ENCODE data around the gene TMED5. TPM values are rescaled to one million over a fixed set of nuclear protein-coding genes. Genes with fewer than 3 reads are reported as not detected.

The TMED5 gene
- total and polyA plus RNA-seq, 4 donors: 32.3 to 76.1 (median 42.4) TPM

GRCh38 chr1:93155335-93155734 lies 24.9 kb downstream of the TMED5 start:
- H3K27ac ChIP-seq (ENCODE audit: low read depth, low read length): no peak overlapping the region
- H3K9me3 ChIP-seq (ENCODE audit: control insufficient read depth, insufficient read depth, low read length): no peaks in the 10 kb centered on the region
- WGBS (ENCODE audit: insufficient coverage): no CpG with 5 or more reads among the region's 3 CpGs
- H3K4me3 ChIP-seq (ENCODE audit: low read depth, low read length): no peak overlapping the region
- no peaks in the 10 kb centered on the region for H3K27me3 ChIP-seq (ENCODE audit: control insufficient read depth, insufficient read depth, low read length)
- no peaks in the 10 kb centered on the region for H3K4me1 ChIP-seq (ENCODE audit: control insufficient read depth, insufficient read depth, low read length)
- peaks cover 11% of the 10 kb centered on the region for H3K36me3 ChIP-seq (ENCODE audit: control insufficient read depth, insufficient read depth, low read length)
- DNase-seq (ENCODE audit: low read depth in 4 of 6, low spot score in 6 of 6): no peak

DNA sequence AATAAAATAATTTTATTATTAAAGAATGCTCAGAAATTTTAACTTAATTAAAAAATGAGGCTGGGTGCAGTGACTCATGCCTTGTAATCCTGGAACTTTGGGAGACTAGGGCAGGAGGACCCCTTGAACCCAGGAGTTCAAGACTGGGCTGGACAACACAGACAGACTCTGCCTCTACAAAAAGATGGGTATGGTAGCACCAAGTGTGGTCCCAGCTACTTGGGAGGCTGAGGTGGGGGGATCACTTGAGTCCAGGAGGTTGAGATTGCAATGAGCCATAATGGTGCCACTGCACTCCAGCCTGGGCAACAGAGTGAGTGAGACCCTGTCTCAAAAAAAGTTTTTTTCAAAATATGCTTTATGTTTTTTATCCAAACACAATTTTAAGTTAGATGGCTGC lies 25.3 kb downstream of the TMED5 start:
- no peak overlapping the region for H3K4me3 ChIP-seq (ENCODE audit: low read depth, low read length)
- H3K36me3 ChIP-seq (ENCODE audit: control insufficient read depth, insufficient read depth, low read length): peaks cover 11% of the 10 kb centered on the region
- no peaks in the 10 kb centered on the region for H3K9me3 ChIP-seq (ENCODE audit: control insufficient read depth, insufficient read depth, low read length)
- no peaks in the 10 kb centered on the region for H3K4me1 ChIP-seq (ENCODE audit: control insufficient read depth, insufficient read depth, low read length)
- no peaks in the 10 kb centered on the region for H3K27me3 ChIP-seq (ENCODE audit: control insufficient read depth, insufficient read depth, low read length)
- no peak for DNase-seq (ENCODE audit: low read depth in 4 of 6, low spot score in 6 of 6)
- H3K27ac ChIP-seq (ENCODE audit: low read depth, low read length): no peak overlapping the region

DNA sequence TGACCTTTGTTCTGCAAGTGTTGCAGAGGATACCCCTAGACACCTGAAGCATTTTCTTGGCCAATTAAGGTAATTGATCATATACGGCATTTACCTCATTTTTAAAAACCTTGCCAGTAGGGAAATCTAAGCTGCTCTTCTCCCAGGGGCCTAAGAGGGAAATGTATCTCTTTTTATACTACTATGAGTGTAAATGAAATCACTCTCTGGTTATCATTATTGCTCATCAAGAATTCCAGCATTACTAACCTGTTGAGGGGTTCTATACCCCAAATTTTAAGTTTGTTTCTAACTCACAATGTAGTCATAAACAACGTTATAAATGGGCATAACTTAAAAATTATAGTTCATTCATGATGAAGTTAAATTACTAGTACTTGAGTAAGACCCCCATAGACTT lies 27.4 kb downstream of the TMED5 start:
- H3K27ac ChIP-seq (ENCODE audit: low read depth, low read length): no peak overlapping the region
- no peaks in the 10 kb centered on the region for H3K4me1 ChIP-seq (ENCODE audit: control insufficient read depth, insufficient read depth, low read length)
- no peaks in the 10 kb centered on the region for H3K9me3 ChIP-seq (ENCODE audit: control insufficient read depth, insufficient read depth, low read length)
- no peak for DNase-seq (ENCODE audit: low read depth in 4 of 6, low spot score in 6 of 6)
- no peak overlapping the region for H3K4me3 ChIP-seq (ENCODE audit: low read depth, low read length)
- WGBS (ENCODE audit: insufficient coverage): 83% methylated on average over 1 of the region's 2 CpGs
- no peaks in the 10 kb centered on the region for H3K27me3 ChIP-seq (ENCODE audit: control insufficient read depth, insufficient read depth, low read length)
- H3K36me3 ChIP-seq (ENCODE audit: control insufficient read depth, insufficient read depth, low read length): peaks cover 5% of the 10 kb centered on the region

GRCh38 chr1:93151474-93151873 lies 28.7 kb downstream of the TMED5 start:
- H3K9me3 ChIP-seq (ENCODE audit: control insufficient read depth, insufficient read depth, low read length): no peaks in the 10 kb centered on the region
- H3K4me3 ChIP-seq (ENCODE audit: low read depth, low read length): no peak overlapping the region
- H3K36me3 ChIP-seq (ENCODE audit: control insufficient read depth, insufficient read depth, low read length): no peaks in the 10 kb centered on the region
- H3K4me1 ChIP-seq (ENCODE audit: control insufficient read depth, insufficient read depth, low read length): no peaks in the 10 kb centered on the region
- H3K27ac ChIP-seq (ENCODE audit: low read depth, low read length): no peak overlapping the region
- H3K27me3 ChIP-seq (ENCODE audit: control insufficient read depth, insufficient read depth, low read length): no peaks in the 10 kb centered on the region
- DNase-seq (ENCODE audit: low read depth in 4 of 6, low spot score in 6 of 6): no peak

DNA sequence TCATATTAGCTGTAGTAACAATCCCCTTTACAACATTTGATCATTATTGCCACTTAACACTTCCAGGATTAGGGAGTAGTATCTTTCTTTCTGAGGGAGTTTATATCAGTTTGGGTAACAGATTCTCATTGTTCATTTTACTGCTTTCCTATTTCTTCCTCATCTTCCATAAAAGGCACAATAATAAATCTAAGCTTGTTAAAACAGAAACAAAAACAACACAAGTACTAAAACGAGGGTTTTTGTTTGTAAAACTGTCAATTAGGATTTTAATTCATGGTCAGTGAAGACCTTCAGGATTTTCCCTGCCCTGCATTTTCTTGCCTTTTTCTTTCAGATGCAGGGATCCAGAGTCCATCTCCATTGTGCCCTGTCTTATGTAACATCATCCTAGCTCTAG lies 29.5 kb downstream of the TMED5 start:
- H3K27me3 ChIP-seq (ENCODE audit: control insufficient read depth, insufficient read depth, low read length): no peaks in the 10 kb centered on the region
- no peak for DNase-seq (ENCODE audit: low read depth in 4 of 6, low spot score in 6 of 6)
- no peaks in the 10 kb centered on the region for H3K9me3 ChIP-seq (ENCODE audit: control insufficient read depth, insufficient read depth, low read length)
- no peak overlapping the region for H3K27ac ChIP-seq (ENCODE audit: low read depth, low read length)
- no peaks in the 10 kb centered on the region for H3K36me3 ChIP-seq (ENCODE audit: control insufficient read depth, insufficient read depth, low read length)
- WGBS (ENCODE audit: insufficient coverage): no CpG with 5 or more reads among the region's 1 CpG
- no peak overlapping the region for H3K4me3 ChIP-seq (ENCODE audit: low read depth, low read length)
- H3K4me1 ChIP-seq (ENCODE audit: control insufficient read depth, insufficient read depth, low read length): no peaks in the 10 kb centered on the region

DNA sequence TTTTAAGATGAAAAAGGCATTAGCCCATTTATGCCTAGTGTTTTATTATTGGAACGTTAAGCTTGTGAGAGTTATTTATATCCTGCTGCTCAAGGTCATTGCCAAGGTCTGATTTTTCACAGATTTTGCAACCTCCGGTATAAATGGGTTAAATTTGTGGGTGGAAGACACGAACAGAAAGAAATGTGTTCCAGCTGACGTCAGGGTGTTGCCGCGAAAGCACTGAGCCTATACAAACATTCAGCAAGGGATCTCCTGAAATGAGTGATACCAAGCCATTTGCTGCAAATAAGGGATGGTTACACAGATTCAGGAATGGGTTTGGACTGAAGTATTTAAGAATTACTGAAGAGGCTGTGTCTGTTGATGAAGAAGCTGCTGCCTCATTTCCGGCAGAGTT lies 32.2 kb downstream of the TMED5 start:
- Histone ChIP-seq H3K27me3 (ENCODE audit: control insufficient read depth, insufficient read depth, low read length) (no peaks in the 10 kb centered on the region), H3K4me3 (ENCODE audit: low read depth, low read length) (no peak overlapping the region), H3K4me1 (ENCODE audit: control insufficient read depth, insufficient read depth, low read length) (no peaks in the 10 kb centered on the region), H3K36me3 (ENCODE audit: control insufficient read depth, insufficient read depth, low read length) (no peaks in the 10 kb centered on the region), H3K27ac (ENCODE audit: low read depth, low read length) (no peak overlapping the region), H3K9me3 (ENCODE audit: control insufficient read depth, insufficient read depth, low read length) (no peaks in the 10 kb centered on the region)
- 69% methylated on average over 2 of the region's 7 CpGs for WGBS (ENCODE audit: insufficient coverage)
- peak in 1 of 6 donors; percentile 12 for DNase-seq (ENCODE audit: low read depth in 4 of 6, low spot score in 6 of 6)

- no peaks in the 10 kb centered on the region for H3K9me3 ChIP-seq (ENCODE audit: control insufficient read depth, insufficient read depth, low read length)
- H3K27me3 ChIP-seq (ENCODE audit: control insufficient read depth, insufficient read depth, low read length): no peaks in the 10 kb centered on the region
- no CpG with 5 or more reads among the region's 4 CpGs for WGBS (ENCODE audit: insufficient coverage)
- H3K4me1 ChIP-seq (ENCODE audit: control insufficient read depth, insufficient read depth, low read length): no peaks in the 10 kb centered on the region
- H3K27ac ChIP-seq (ENCODE audit: low read depth, low read length): no peak overlapping the region
- H3K4me3 ChIP-seq (ENCODE audit: low read depth, low read length): no peak overlapping the region
- H3K36me3 ChIP-seq (ENCODE audit: control insufficient read depth, insufficient read depth, low read length): peaks cover 4% of the 10 kb centered on the region
- DNase-seq (ENCODE audit: low read depth in 4 of 6, low spot score in 6 of 6): no peak
Measured at GRCh38 chr1:93143769-93144168, 36.4 kb downstream of the TMED5 start.

DNA sequence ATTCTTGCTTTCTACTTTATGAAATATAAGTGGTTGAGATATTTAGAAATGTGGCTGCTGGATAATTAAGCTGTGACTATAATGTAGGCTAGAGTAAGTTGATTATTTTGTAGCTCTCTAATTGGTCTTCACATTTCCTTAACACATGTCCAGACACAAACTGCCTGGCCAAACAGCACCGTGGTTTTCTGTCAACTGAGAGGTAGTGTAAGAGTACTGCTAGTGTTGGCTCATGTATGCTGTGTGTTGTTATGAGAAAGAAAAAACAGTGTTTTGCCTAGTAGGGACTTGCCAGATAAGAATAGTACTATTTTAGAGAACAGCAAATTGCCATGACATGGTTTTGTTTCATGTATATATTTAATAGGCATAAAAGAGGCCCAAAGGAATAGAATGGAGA lies 37.1 kb downstream of the TMED5 start:
- H3K36me3 ChIP-seq (ENCODE audit: control insufficient read depth, insufficient read depth, low read length): peaks cover 4% of the 10 kb centered on the region
- WGBS (ENCODE audit: insufficient coverage): no CpG with 5 or more reads among the region's 1 CpG
- H3K27ac ChIP-seq (ENCODE audit: low read depth, low read length): no peak overlapping the region
- H3K4me1 ChIP-seq (ENCODE audit: control insufficient read depth, insufficient read depth, low read length): no peaks in the 10 kb centered on the region
- DNase-seq (ENCODE audit: low read depth in 4 of 6, low spot score in 6 of 6): peak in 1 of 6 donors; percentile 26
- no peak overlapping the region for H3K4me3 ChIP-seq (ENCODE audit: low read depth, low read length)
- H3K27me3 ChIP-seq (ENCODE audit: control insufficient read depth, insufficient read depth, low read length): no peaks in the 10 kb centered on the region
- H3K9me3 ChIP-seq (ENCODE audit: control insufficient read depth, insufficient read depth, low read length): no peaks in the 10 kb centered on the region

- Histone ChIP-seq H3K27me3 (ENCODE audit: control insufficient read depth, insufficient read depth, low read length) (no peaks in the 10 kb centered on the region), H3K4me1 (ENCODE audit: control insufficient read depth, insufficient read depth, low read length) (no peaks in the 10 kb centered on the region), H3K36me3 (ENCODE audit: control insufficient read depth, insufficient read depth, low read length) (peaks cover 4% of the 10 kb centered on the region), H3K9me3 (ENCODE audit: control insufficient read depth, insufficient read depth, low read length) (no peaks in the 10 kb centered on the region), H3K27ac (ENCODE audit: low read depth, low read length) (no peak overlapping the region), H3K4me3 (ENCODE audit: low read depth, low read length) (no peak overlapping the region)
- DNase-seq (ENCODE audit: low read depth in 4 of 6, low spot score in 6 of 6): no peak
- 100% methylated on average over 1 of the region's 2 CpGs for WGBS (ENCODE audit: insufficient coverage)
Measured at GRCh38 chr1:93142161-93142560, 38.1 kb downstream of the TMED5 start.

DNA sequence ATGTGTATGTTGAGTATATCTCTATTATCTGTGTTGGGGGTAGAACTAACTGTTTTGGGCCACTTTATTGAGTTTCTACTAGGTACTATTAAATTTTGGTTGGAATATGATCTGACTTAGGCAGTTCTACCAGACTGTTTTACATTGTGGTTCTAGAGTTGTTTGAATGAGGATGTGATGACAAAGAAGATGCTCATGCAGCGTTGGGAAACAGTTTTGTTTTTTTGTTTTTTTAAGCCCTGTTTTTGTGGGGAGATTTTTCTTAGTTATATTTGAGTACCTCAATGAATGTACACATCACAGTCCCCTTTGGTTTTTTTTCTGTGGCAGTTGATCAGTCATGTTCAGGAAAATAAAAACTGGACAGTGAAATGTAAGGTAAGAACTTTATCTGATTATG lies 40.1 kb downstream of the TMED5 start:
- no peaks in the 10 kb centered on the region for H3K4me1 ChIP-seq (ENCODE audit: control insufficient read depth, insufficient read depth, low read length)
- no peak overlapping the region for H3K27ac ChIP-seq (ENCODE audit: low read depth, low read length)
- no peaks in the 10 kb centered on the region for H3K27me3 ChIP-seq (ENCODE audit: control insufficient read depth, insufficient read depth, low read length)
- no peak overlapping the region for H3K4me3 ChIP-seq (ENCODE audit: low read depth, low read length)
- H3K36me3 ChIP-seq (ENCODE audit: control insufficient read depth, insufficient read depth, low read length): peaks cover 7% of the 10 kb centered on the region
- WGBS (ENCODE audit: insufficient coverage): 88% methylated on average over 1 of the region's 1 CpG
- no peak for DNase-seq (ENCODE audit: low read depth in 4 of 6, low spot score in 6 of 6)
- H3K9me3 ChIP-seq (ENCODE audit: control insufficient read depth, insufficient read depth, low read length): no peaks in the 10 kb centered on the region

Data from spinal cord (tissue), 10 donors.